ENCODE measurements around the gene TPSAB1.
"Not testable (repeated sequence)": the region's sequence is repeated elsewhere in the genome, so short reads cannot be mapped to it uniquely, and the experiment has no call there.

Gene TPSAB1

DNA sequence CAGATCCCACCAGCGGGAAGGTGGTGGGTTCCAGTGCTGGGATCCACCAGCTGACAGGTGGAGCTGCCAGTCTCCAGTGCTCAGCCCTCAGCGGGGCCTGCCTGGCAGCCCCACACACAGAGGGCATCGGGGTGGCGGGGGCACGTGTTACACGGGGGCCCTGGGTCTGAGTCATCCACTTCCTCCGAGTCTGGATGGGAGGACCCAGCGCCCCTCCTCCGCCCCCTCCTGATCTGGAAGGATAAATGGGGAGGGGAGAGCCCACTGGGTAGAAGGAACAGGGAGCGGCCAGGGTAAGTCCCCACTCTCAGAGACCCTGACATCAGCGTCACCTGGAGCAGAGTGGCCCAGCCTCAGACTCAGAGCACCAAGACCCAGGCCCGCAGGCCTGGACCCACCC, at the start of gene TPSAB1:
TPSAB1 (plus strand) TSS at position 270 of the 400 bp plus-strand sequence. CDS start 234 bp downstream, outside the sequence.
- not testable (repeated sequence) for DNase-seq (ENCODE audit: low read depth in 2 of 2)

DNA sequence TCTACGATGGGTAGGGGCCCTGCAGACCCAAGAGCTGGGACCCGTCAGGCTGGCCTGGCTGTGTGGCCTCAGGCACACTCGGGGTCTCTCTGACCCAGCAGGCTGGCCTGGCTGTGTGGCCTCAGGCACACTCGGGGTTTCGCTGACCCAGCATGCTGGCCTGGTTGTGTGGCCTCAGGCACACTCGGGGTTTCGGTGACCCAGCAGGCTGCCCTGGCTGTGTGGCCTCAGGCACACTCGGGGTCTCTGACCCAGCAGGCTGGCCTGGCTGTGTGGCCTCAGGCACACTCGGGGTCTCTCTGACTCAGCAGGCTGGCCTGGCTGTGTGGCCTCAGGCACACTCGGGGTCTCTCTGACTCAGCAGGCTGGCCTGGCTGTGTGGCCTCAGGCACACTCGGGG, 49.7 kb upstream of the TPSAB1 start:
- not testable (repeated sequence) for DNase-seq (ENCODE audit: low read depth in 2 of 2)

DNA sequence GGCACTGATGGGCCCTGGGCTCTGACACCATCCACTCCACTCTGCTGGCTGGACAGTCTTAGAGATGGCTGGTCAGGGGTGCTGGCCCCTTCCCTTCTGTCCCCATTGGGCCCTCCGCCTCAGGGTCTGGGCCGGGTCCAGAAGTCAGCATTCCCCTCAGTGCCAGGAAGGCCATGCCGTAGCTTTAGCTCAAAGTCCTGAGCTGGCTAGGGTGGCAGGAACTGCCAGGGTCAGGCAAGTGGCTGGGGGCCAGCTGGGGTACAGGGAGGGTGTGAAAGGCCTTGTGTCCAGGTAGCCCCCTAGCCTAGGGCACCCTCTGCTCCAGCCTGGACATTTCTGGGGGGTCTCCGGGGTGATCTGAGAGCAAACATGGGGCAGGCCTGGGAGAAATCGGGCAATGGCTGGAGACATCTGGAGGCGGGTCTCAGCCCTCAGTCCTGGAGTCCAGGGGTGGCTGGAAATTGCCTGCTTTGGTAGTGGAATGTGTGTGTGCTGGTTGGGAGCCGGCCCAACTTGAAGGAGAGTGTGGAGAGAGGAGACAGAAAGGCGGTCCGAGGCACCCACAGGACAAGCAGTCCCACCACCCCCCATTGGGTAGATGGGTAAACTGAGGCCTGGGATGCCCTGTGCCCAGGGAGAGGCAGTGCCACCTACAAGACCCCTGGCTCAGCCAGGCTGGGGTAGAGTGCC, 48.0 kb upstream of the TPSAB1 start:
- no peak for DNase-seq (ENCODE audit: low read depth in 2 of 2)

DNA sequence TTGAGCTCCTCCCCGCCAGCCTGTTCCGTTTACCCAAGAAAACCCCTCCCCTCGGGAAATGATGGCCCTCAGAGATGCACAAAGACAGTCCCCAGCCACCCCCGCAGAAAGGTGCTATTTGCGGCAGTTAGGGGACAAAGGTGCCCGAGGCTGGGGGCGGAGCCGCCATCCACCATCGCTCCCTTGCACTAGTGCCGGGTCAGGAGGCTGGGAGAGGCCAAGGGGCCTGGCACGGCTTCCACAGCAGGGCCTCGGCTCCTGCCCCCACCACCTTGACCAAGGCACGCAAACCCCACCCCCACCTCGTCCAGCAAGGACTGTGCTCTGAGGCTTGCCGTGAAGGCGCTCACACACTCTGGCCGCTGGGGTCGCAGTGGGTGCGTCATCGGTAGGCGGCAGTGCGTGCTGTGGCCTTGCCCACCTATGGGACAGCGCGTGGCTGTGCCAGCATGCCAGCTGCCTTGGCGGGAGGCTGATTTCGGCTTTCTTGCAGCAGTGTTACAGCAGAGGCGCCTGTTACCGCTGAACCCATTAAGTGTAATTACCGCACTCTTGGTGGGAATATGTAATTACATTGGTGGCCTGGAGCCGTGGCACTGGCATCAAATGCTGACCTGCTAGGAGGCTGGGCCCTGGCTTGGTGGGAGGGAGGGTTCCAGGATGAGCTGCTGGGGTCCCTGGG, 47.2 kb upstream of the TPSAB1 start:
- DNase-seq (ENCODE audit: low read depth in 2 of 2), result no peak

DNA sequence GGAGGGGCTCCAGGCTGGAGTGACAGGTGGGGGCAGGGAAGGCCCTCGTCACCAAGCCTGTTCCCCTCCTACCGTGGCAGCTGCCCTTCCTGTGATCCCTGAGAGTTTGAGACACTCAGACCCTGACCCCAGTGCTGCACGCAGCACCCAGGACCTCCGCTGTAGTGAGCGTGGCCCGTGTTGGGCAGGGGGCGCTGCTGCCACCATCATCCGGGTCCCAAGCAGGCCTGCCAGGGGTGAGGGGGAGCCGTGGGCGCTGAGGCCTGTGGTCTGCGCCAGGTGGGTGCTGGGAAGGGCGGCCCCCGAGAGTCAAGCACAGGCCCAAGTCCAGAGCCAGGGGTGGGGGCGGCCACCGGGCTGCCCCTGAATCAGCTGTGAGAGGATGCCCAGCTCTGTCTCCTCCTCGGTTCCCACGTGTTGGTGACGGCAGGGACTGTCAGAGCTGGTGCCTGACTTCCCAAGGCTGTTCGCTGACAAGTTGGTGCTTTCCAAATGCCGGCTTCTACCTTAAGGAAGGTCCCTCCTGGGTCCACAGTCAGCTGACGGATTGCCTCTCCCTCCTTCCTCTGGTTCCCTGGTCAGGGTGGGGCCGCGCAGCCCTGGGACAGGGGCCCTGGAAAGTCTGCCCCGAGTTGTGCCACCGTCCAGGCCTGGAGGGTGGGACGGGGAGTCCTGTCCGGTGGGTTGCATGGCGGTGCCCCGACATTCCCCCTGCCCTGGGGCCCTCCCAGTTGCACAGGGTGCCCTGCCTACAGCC, 46.5 kb upstream of the TPSAB1 start:
- DNase-seq (ENCODE audit: low read depth in 2 of 2), result no peak

DNA sequence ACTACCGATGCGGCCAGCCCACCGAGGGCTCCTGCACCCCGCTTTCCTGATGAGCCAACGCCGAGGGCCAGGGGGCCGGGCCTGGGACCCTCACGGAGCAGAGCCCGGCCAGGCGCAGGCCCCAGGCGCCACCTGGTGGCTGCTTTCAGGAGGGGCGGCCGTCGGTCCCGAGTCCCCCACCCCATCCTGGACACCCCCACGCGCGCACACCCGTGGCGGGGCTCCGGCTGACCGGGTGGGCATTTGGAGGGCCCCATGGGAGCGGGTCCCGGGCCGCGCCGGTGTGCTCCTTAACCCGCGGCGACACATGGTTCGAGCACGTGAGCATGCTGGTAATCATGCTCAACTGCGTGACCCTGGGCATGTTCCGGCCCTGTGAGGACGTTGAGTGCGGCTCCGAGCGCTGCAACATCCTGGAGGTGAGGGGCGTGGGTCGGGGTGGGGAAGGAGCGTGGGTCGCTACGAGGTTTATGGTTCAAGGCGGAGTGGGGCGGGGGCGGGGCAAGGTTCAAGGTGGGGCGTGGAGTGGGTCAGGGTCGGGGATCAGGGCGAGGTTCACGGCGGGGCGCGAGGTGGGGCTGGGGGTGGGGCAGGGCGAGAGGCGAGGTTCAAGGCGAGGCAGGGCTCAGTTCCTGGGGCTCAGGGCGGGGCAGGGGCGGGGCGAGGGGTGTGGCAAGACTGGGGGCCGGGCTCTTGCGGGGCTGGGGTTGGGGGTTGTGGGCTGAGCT, 45.7 kb upstream of the TPSAB1 start:
- no peak for DNase-seq (ENCODE audit: low read depth in 2 of 2)

DNA sequence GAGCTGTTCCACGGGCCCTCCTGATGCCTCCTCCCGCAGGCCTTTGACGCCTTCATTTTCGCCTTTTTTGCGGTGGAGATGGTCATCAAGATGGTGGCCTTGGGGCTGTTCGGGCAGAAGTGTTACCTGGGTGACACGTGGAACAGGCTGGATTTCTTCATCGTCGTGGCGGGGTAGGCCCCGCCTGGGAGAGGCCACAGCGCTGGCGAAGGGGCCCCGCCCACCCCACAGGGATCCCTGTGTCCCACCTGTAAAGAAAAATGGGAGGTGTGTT, 45.2 kb upstream of the TPSAB1 start:
- no peak for DNase-seq (ENCODE audit: low read depth in 2 of 2)

DNA sequence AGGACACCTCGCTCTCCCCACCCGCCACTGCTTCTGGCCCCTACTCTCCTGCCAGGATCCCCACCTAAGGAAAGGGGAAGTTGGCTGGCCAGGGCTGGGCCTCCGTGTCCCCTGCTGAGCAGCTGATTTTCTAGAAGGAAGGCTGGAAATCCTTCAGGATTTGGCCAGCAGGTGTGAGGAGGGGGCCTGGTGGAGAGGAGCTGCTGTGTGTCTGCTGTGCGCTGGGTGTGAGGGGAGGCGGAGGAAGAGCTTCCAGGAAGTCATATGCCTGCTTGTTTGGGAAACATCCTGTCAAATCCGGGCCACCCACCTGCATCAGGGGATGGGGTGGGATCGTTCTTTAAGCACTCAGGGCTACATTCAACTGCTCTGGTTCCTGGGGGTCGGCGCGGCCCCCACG, 44.0 kb upstream of the TPSAB1 start:
- no peak for DNase-seq (ENCODE audit: low read depth in 2 of 2)

DNA sequence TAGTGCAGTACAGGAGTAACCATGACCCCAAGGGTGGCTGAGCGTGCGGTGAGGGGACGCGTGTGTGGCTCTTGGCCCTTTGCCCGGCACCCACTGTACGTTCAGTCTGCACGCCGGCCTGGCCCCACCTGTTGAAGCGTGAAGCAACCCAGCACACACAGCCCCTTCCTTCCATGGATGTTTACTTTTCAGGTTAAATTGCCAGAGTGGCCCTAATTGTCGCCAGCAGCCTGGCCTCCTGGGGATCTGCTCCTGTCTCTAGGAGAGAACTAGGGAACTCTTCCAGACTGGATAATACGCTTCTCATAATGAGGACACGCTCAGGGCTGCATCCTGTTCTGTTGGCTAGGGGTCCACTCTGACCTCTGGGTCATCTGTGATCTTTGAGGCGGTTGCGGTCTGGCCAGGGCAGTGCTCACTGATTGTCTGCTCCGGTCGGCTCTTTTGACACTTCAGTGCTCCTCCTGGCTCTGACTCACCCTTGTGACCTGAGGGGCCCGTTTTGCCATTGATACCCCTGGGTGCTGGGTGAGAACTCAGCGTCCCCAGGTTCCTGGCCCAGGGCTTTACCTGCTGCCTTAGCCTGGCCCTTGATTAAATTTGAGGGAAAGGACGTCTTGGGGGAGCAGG, 43.2 kb upstream of the TPSAB1 start:
- DNase-seq (ENCODE audit: low read depth in 2 of 2), result no peak

DNA sequence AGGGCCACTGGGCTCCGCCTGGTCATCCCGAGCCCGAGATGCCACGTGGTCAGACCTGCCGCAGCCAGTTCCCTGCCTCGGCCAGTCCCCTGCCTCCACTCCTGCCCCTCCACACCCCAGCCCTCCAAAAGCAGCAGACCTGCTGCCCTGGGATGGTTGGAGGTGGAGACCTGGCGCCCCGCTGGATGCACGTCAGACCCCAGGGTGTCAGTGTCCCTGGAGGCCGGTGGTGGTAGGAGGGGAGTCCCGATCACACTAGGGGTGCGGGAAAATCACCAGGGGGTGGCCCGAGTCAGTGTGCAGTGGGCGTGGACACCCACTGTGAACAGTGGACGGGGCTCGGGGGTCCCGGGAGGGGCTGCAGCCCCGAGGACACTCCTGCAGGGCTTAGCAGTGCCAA, 42.3 kb upstream of the TPSAB1 start:
- no peak for DNase-seq (ENCODE audit: low read depth in 2 of 2)

DNA sequence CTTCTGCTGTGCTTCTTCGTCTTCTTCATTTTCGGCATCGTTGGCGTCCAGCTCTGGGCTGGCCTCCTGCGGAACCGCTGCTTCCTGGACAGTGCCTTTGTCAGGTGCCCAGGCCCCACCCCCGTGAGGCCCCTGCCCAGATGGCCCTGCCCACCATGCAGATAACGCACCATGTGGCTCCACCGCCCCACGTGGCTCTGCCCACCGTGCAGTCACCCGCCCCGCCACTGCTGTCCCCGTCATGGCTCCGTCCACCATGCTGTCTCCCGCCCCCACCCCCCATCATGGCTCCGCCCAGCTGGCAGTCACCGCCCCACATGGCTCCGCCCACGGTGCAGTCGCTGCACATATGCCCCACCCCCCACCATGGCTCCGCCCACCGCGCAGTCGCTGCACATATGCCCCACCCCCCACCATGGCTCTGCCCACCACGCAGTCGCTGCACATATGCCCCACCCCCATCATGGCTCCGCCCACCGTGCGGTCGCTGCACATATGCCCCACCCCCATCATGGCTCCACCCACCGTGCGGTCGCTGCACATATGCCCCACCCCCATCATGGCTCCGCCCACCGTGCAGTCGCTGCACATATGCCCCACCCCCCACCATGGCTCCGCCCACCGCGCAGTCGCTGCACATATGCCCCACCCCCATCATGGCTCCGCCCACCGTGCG, 41.7 kb upstream of the TPSAB1 start:
- not testable (repeated sequence) for DNase-seq (ENCODE audit: low read depth in 2 of 2)

DNA sequence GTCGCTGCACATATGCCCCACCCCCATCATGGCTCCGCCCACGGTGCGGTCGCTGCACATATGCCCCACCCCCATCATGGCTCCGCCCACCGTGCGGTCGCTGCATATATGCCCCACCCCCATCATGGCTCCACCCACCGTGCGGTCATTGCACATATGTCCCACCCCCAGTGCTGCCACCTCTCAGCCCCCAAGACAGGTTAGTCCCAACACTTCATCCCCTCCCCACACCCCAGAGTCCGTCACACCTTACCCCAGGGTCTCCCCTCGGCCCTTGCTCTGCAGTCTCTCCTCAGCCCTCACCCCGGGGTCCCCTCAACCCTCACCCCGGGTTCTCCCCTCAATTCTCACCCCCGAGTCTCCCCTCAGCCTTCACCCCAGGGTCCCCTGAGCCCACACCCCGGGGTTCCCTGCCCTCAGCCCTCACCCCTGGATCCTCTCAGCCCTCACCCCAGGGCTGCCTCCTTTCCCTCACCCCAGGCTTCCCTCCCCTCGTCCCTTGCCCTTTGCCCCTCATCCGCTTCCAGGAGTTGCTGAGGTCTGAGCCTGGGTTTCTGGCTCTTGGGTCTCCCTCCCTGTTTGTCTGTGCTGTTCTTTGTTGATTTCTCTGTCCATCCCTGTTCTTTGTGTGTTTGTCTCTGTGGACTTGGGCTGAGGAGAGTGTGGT, 41.0 kb upstream of the TPSAB1 start:
- DNase-seq (ENCODE audit: low read depth in 2 of 2), result no peak

DNA sequence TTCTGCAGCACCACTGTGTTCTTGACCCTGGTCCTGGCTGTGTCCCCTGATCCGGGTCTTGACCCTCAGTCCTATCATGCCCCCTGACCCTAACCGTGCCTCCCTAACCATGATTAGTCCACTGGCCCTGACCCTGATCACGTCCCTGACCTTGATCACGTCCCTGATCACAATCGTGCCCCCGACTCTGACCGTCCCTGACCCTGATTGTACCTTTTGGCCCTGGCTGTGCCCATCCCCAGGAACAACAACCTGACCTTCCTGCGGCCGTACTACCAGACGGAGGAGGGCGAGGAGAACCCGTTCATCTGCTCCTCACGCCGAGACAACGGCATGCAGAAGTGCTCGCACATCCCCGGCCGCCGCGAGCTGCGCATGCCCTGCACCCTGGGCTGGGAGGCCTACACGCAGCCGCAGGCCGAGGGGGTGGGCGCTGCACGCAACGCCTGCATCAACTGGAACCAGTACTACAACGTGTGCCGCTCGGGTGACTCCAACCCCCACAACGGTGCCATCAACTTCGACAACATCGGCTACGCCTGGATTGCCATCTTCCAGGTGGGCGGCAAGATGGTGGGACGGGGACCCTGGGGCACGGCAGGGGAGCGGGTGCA, 40.4 kb upstream of the TPSAB1 start:
- no peak for DNase-seq (ENCODE audit: low read depth in 2 of 2)

DNA sequence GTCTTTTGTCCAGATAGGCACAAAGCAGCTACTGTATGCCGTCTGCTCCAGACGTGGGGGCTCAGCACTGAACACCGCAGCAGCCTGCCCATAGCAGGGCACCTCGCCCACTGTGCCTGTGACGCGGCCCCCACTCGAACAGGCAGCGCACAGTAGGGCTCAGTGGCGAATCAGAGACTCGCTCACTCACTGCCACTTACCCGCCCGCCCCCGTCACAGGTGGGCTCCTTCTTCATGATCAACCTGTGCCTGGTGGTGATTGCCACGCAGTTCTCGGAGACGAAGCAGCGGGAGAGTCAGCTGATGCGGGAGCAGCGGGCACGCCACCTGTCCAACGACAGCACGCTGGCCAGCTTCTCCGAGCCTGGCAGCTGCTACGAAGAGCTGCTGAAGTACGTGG, 39.1 kb upstream of the TPSAB1 start:
- DNase-seq (ENCODE audit: low read depth in 2 of 2), result no peak

DNA sequence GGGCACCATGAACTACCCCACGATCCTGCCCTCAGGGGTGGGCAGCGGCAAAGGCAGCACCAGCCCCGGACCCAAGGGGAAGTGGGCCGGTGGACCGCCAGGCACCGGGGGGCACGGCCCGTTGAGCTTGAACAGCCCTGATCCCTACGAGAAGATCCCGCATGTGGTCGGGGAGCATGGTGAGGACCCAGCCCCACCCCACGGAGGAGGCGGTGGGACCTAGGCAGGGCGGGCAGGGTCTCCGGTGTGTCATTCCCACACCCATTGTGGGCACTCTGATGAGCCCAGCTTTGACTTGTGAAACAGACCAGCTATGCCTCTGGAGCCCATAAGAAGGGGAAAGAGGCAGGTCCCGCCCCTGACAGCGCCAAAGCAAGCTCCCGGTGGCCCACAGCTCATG, 38.2 kb upstream of the TPSAB1 start:
- no peak for DNase-seq (ENCODE audit: low read depth in 2 of 2)

DNA sequence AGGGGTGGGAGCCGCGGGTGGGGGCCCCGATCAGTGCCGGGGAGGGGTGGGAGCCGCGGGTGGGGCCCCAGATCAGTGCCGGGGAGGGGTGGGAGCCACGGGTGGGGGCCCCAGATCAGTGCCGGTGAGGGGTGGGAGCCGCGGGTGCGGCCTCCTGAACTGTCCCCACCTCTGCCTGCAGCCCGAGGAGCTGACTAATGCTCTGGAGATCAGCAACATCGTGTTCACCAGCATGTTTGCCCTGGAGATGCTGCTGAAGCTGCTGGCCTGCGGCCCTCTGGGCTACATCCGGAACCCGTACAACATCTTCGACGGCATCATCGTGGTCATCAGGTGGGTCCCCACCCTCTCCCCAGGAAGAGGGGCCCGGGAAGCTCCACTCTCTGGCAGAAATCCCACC, 35.6 kb upstream of the TPSAB1 start:
- no peak for DNase-seq (ENCODE audit: low read depth in 2 of 2)

DNA sequence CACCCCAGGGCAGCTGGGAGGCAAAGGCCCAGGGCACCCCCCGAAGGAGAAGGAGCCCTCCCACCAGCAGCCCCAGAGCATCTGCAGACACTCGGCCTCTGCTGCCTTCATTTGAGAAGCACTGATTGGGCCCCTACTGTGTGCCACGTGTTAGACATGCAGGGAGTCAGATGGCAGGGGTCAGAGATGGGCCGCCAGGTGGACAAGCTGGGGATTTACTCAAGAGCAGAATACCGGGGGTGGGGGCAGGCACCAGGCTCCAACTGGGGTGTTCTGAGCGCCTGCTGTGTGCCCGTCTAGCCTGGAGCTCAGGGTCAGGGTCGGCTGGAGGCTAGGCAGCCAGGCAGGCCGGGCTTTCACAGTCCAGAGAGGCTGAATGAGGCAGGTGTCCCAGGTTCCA, 34.2 kb upstream of the TPSAB1 start:
- DNase-seq (ENCODE audit: low read depth in 2 of 2), result no peak

DNA sequence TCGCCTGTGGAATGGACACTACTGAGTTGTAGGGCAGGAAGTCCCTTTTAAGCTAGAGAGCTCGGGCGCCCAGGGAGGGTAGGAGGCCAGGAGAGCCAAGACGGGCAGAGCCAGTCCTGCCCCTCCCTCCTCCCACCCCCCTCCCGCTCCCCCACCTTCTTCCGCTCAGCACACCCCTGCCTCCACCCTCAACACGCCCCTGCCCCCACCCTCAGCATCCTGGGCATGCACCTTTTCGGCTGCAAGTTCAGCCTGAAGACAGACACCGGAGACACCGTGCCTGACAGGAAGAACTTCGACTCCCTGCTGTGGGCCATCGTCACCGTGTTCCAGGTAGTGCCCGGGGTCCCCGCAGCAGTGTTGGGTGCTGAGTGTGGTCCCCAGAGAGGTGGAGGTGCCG, 33.7 kb upstream of the TPSAB1 start:
- no peak for DNase-seq (ENCODE audit: low read depth in 2 of 2)

DNA sequence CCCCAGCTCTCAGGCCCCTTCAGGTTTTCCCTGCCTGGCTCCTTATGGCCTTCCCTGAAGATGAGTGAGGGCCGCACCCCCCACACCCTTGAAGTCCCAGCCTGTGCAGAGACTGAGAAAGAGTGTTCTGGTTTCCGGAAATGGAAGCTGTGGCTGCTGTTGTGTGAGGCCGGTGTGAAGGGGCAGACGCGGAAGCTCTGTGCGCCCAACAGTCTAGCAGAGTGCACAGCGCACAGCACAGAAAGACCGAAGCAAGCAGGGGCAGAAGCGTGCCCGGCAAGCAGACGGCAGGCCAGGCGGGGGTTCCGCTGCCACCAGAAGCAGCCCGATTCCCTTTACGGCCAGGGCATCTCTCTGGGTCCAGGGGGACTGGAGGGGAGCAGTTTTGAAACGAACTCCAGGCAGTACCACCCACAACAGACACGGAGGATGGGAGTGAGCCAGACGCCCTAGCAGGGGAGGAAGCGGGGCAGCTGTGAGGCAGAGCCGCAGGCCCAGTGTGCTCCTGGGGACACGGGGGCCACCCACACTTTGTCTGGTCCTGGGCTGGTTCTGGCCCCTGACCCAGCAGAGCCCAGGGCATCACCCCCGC, 32.2 kb upstream of the TPSAB1 start:
- no peak for DNase-seq (ENCODE audit: low read depth in 2 of 2)

DNA sequence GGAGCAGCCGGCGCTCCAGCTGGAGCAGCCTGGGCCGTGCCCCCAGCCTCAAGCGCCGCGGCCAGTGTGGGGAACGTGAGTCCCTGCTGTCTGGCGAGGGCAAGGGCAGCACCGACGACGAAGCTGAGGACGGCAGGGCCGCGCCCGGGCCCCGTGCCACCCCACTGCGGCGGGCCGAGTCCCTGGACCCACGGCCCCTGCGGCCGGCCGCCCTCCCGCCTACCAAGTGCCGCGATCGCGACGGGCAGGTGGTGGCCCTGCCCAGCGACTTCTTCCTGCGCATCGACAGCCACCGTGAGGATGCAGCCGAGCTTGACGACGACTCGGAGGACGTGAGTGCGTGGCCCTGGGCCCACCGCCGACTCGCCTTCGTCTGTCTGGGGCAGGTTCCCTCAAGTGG, 31.4 kb upstream of the TPSAB1 start:
- no peak for DNase-seq (ENCODE audit: low read depth in 2 of 2)
